ENCODE measurements around the gene PTH1R.

- TF ChIP-seq CTCF (IDR thresholded peaks at IDR 0.05) (no peak), POLR2AphosphoS5 (IDR thresholded peaks at IDR 0.05; ENCODE audit: insufficient read depth in 1 of 2, low read depth in 1 of 2) (no peak), POLR2A (IDR thresholded peaks at IDR 0.05) (no peak)
These were observed 16.7 kb downstream of the PTH1R start for GRCh38 chr3:46894256-46894655.

Measured in vagina (tissue), 2 donors.